Measurements from ENCODE around the gene ALDH1A3. TPM values are rescaled to one million over a fixed set of nuclear protein-coding genes. Genes with fewer than 3 reads are reported as not detected.

Gene ALDH1A3
- total RNA-seq, 1 donor from 2014 or later = not detected

- intact Hi-C loops (cut with micrococcal nuclease) = no loop called here
- Mint-ChIP-seq H3K9me3 (no peaks in the 10 kb centered on the region), H3K27me3 (no peaks in the 10 kb centered on the region), H3K27ac (no peak overlapping the region), H3K36me3 (ENCODE audit: low read depth) (peaks cover 2% of the 10 kb centered on the region), H3K4me3 (no peak overlapping the region), H3K4me1 (peaks cover 10% of the 10 kb centered on the region)
- no peak for ATAC-seq (ENCODE audit: low read depth)
- TF ChIP-seq, protein P1, sequence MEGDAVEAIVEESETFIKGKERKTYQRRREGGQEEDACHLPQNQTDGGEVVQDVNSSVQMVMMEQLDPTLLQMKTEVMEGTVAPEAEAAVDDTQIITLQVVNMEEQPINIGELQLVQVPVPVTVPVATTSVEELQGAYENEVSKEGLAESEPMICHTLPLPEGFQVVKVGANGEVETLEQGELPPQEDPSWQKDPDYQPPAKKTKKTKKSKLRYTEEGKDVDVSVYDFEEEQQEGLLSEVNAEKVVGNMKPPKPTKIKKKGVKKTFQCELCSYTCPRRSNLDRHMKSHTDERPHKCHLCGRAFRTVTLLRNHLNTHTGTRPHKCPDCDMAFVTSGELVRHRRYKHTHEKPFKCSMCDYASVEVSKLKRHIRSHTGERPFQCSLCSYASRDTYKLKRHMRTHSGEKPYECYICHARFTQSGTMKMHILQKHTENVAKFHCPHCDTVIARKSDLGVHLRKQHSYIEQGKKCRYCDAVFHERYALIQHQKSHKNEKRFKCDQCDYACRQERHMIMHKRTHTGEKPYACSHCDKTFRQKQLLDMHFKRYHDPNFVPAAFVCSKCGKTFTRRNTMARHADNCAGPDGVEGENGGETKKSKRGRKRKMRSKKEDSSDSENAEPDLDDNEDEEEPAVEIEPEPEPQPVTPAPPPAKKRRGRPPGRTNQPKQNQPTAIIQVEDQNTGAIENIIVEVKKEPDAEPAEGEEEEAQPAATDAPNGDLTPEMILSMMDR (IDR thresholded peaks at IDR 0.05) = no peak
- DNase-seq = no peak
- CTCF ChIA-PET = interaction anchor here (15.6 kb wide), 1 partner anchor 91 kb away, joined by 543 read pairs; no protein-coding TSS in a partner anchor
- POLR2A ChIA-PET = no interaction called here
Measured at GRCh38 chr15:100913961-100914360, 34.3 kb downstream of the ALDH1A3 start.

DNA sequence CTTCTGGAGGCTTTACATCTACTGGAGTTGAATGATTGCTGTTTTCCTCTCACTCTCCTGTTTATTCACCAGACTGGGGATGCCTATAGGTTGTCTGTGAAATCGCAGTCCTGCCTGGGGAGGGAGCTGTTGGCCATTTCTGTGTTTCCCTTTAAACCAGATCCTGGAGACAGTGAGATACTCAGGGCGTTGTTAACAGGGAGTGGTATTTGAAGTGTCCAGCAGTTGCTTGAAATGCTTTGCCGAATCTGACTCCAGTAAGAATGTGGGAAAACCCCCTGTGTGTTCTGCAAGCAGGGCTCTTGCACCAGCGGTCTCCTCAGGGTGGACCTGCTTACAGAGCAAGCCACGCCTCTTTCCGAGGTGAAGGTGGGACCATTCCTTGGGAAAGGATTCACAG, 35.2 kb downstream of the ALDH1A3 start:
- no peaks in the 10 kb centered on the region for H3K27me3 Mint-ChIP-seq

GRCh38 chr15:100918034-100918689, 38.5 kb downstream of the ALDH1A3 start:
- ATAC-seq (ENCODE audit: low read depth) = peak; percentile 79
- ChIA-PET POLR2A (interaction anchor here (0.9 to 5.7 kb wide), 8 partner anchors 9 to 316 kb away, joined by 3 to 92 read pairs (median 4); partner anchors contain the start of gene ASB7), CTCF (interaction anchor here (0.6 to 15.6 kb wide), 20 partner anchors 10 to 340 kb away, joined by 3 to 543 read pairs (median 6); no protein-coding TSS in a partner anchor)
- peak overlapping the region; percentile 89 for H3K4me3 Mint-ChIP-seq
- no peaks in the 10 kb centered on the region for H3K9me3 Mint-ChIP-seq
- DNase-seq = peak; percentile 81
- TF ChIP-seq, protein P1 (IDR thresholded peaks at IDR 0.05) = peak; percentile 57
- no peaks in the 10 kb centered on the region for H3K27me3 Mint-ChIP-seq
- intact Hi-C loops (cut with micrococcal nuclease) = loop anchor here (1.0 to 2.0 kb wide), 5 partner anchors 89 to 735 kb away; partner anchors contain the start of genes CHSY1, SNRPA1 and TM2D3
- H3K27ac Mint-ChIP-seq = peak overlapping the region; percentile 81
- H3K4me1 Mint-ChIP-seq = peaks cover 44% of the 10 kb centered on the region
- H3K36me3 Mint-ChIP-seq (ENCODE audit: low read depth) = peaks cover 2% of the 10 kb centered on the region

More for the DNA sequence above, 35.2 kb downstream of the ALDH1A3 start:
- intact Hi-C loops (cut with micrococcal nuclease) = no loop called here
- H3K4me1 Mint-ChIP-seq = peaks cover 11% of the 10 kb centered on the region
- DNase-seq (no peak), ATAC-seq (ENCODE audit: low read depth) (no peak)
- H3K36me3 Mint-ChIP-seq (ENCODE audit: low read depth) = peaks cover 2% of the 10 kb centered on the region
- H3K27ac Mint-ChIP-seq = no peak overlapping the region
- CTCF ChIA-PET = interaction anchor here (1.0 to 15.6 kb wide), 2 partner anchors 9 to 90 kb away, joined by 3 to 543 read pairs; no protein-coding TSS in a partner anchor
- no peak overlapping the region for H3K4me3 Mint-ChIP-seq
- POLR2A ChIA-PET = no interaction called here
- TF ChIP-seq, protein P1 (IDR thresholded peaks at IDR 0.05) = no peak
- no peaks in the 10 kb centered on the region for H3K9me3 Mint-ChIP-seq

- POLR2A ChIA-PET = interaction anchor here (0.7 to 5.7 kb wide), 9 partner anchors 8 to 317 kb away, joined by 3 to 92 read pairs (median 4); partner anchors contain the start of gene ASB7
- TF ChIP-seq, protein P1 (IDR thresholded peaks at IDR 0.05) = no peak
- DNase-seq = peak; percentile 59
- Mint-ChIP-seq H3K9me3 (no peaks in the 10 kb centered on the region), H3K27me3 (no peaks in the 10 kb centered on the region), H3K4me3 (peak within 1 kb of the TSS; percentile 89), H3K36me3 (ENCODE audit: low read depth) (peaks cover 4% of the 10 kb centered on the region), H3K27ac (peak within 1 kb of the TSS; percentile 97), H3K4me1 (peaks cover 52% of the 10 kb centered on the region)
- CTCF ChIA-PET = interaction anchor here (0.7 to 15.6 kb wide), 16 partner anchors 9 to 339 kb away, joined by 3 to 543 read pairs (median 8); no protein-coding TSS in a partner anchor
- peak; percentile 49 for ATAC-seq (ENCODE audit: low read depth)
- intact Hi-C loops (cut with micrococcal nuclease) = loop anchor here (1.0 to 2.0 kb wide), 6 partner anchors 22 to 734 kb away; partner anchors contain the start of genes CHSY1, SNRPA1 and TM2D3
Measured at GRCh38 chr15:100918690-100919480, 39.3 kb downstream of the ALDH1A3 start, which contains the start of gene LRRK1. LRRK1 (plus strand) TSS chr15:100919357; CDS start chr15:100924633, 5,276 bp downstream.
